Mucosa of descending colon (tissue), 3 donors: Measurements from ENCODE around the gene YTHDC1. TPM values are rescaled to one million over a fixed set of nuclear protein-coding genes. Genes with fewer than 3 reads are reported as not detected.

Experiments used
- ATAC-seq: fragments of 200-7000 bp; cut with Tn5 transposase; one replicate; pipeline ENCODE4 v1.9.1; 2020; ENCODE audit warnings: mild to moderate bottlenecking, moderate library complexity
- DNase-seq, 3 donors: peaks; one replicate each; pipeline ENCODE4 v3.0.0-alpha.2; 2020
- H3K36me3 ChIP-seq: fragments of 200-600 bp; one replicate; pipeline ENCODE4 v1.8.0; 2021; ENCODE audit warnings: low read depth, mild to moderate bottlenecking
- H3K4me1 ChIP-seq: fragments of 200-600 bp; one replicate; pipeline ENCODE4 v1.8.0; 2021; ENCODE audit warnings: low read depth, mild to moderate bottlenecking
- H3K4me3 ChIP-seq: fragments of 200-600 bp; one replicate; pipeline ENCODE4 v1.8.0; 2021; ENCODE audit warnings: mild to moderate bottlenecking
- H3K9me3 ChIP-seq: fragments of 200-600 bp; one replicate; pipeline ENCODE4 v1.8.0; 2021; ENCODE audit warnings: mild to moderate bottlenecking
- CTCF ChIP-seq: fragments of 200-600 bp; IDR thresholded peaks from one replicate; pipeline ENCODE4 v1.8.0; 2022; ENCODE audit warnings: antibody characterized with exemption, mild to moderate bottlenecking
- intact Hi-C, 2 donors: fragments of 100-400 bp; cut with DNase I in 1 of 2; cut with micrococcal nuclease in 1 of 2; formaldehyde crosslinking; loops; one replicate each; pipeline versions ENCODE4 v1.11.0 to v1.11.1; 2022; cut with DNase I, micrococcal nuclease
- total RNA-seq, 3 donors: library from RNA; stranded (reverse); fragmentation: NEBNext Ultra II Directional in 2 of 3; extraction: Animal tissue kit (Norgen Biotek cat#: 25700) in 2 of 3; gene quantifications; one replicate each; pipeline versions ENCODE4 v1.2.1 to v1.2.4, GENCODE V29; 2021 to 2023
- donor health status: DM: no; HTN: no; CAD: no; lungs with moderate emphysema.
- donor health status: DM: no; HTN: no; CAD: no.
- donor health status: DM: no; HTN: yes; CAD: no.

The YTHDC1 gene
- total RNA-seq, 3 donors from 2014 or later = 55.1 to 92.3 (median 73.6) TPM

GRCh38 chr4:68316193-68316969 lies 33.5 kb downstream of the YTHDC1 start:
- H3K4me1 ChIP-seq = no peaks in the 10 kb centered on the region
- DNase-seq (no peak), ATAC-seq (no peak)
- no peaks in the 10 kb centered on the region for H3K36me3 ChIP-seq
- no peaks in the 10 kb centered on the region for H3K9me3 ChIP-seq
- intact Hi-C loops = no loop called here
- TF ChIP-seq CTCF = no peak
- H3K4me3 ChIP-seq = no peak overlapping the region

GRCh38 chr4:68310651-68311247 lies 39.1 kb downstream of the YTHDC1 start:
- intact Hi-C loops = no loop called here
- H3K9me3 ChIP-seq = no peaks in the 10 kb centered on the region
- ATAC-seq (no peak), DNase-seq (no peak)
- H3K4me3 ChIP-seq = no peak overlapping the region
- no peak for TF ChIP-seq CTCF
- H3K36me3 ChIP-seq = no peaks in the 10 kb centered on the region
- no peaks in the 10 kb centered on the region for H3K4me1 ChIP-seq

- intact Hi-C loops = no loop called here
- no peak for TF ChIP-seq CTCF
- no peaks in the 10 kb centered on the region for H3K4me1 ChIP-seq
- ATAC-seq (no peak), DNase-seq (no peak)
- no peaks in the 10 kb centered on the region for H3K9me3 ChIP-seq
- no peak overlapping the region for H3K4me3 ChIP-seq
- no peaks in the 10 kb centered on the region for H3K36me3 ChIP-seq
Observed at GRCh38 chr4:68304731-68305130, 45.2 kb downstream of the YTHDC1 start.

- ATAC-seq (peak; percentile 28), DNase-seq (no peak)
- Histone ChIP-seq H3K4me3 (no peak overlapping the region), H3K36me3 (no peaks in the 10 kb centered on the region), H3K9me3 (no peaks in the 10 kb centered on the region), H3K4me1 (no peaks in the 10 kb centered on the region)
- no peak for TF ChIP-seq CTCF
- intact Hi-C loops = no loop called here
Observed at GRCh38 chr4:68299492-68300457, 50.1 kb downstream of the YTHDC1 start.

- no peak overlapping the region for H3K4me3 ChIP-seq
- DNase-seq (no peak), ATAC-seq (no peak)
- H3K9me3 ChIP-seq = no peaks in the 10 kb centered on the region
- H3K4me1 ChIP-seq = no peaks in the 10 kb centered on the region
- intact Hi-C loops = no loop called here
- TF ChIP-seq CTCF = no peak
- H3K36me3 ChIP-seq = no peaks in the 10 kb centered on the region
Observed at GRCh38 chr4:68297137-68297536, 52.8 kb downstream of the YTHDC1 start.
